ENCODE data around the gene GNAI3.

The GNAI3 gene

DNA sequence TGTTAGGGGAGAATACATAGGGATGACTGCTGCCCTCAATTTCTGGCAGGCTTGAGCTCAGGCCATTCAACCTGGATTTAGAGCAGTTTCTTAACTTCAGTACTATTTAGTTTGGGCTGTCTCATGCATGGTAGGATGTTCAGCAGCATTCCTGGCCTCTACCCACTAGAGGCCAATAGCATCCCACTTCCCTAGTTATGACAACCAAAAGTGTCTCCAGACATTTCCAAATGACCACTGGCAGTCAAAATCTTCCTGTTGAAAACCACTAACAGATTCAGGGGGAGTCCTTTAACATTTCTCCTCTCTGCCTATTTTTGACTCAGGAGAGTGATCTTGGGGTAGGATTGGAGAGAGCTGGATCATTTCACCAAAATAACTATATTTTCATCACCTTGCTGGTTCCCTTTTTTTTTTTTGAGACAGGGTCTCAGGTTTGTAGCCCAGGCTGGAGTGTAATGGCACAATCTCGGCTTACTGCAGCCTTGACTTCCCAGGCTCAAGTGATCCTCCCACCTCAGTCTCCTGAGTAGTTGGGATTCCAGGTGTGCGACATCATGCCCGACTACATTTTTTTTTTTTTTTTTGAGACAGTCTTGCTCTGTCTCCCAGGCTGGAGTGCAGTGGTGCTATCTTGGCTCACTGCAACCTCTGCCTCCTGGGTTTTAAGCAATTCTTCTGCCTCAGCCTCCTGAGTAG is 62.3 kb downstream of the GNAI3 start:
- H3K27ac ChIP-seq (replicated peaks): no peak overlapping the region
- DNase-seq (ENCODE audit: low read depth in 1 of 2, low spot score in 1 of 2): no peak

DNA sequence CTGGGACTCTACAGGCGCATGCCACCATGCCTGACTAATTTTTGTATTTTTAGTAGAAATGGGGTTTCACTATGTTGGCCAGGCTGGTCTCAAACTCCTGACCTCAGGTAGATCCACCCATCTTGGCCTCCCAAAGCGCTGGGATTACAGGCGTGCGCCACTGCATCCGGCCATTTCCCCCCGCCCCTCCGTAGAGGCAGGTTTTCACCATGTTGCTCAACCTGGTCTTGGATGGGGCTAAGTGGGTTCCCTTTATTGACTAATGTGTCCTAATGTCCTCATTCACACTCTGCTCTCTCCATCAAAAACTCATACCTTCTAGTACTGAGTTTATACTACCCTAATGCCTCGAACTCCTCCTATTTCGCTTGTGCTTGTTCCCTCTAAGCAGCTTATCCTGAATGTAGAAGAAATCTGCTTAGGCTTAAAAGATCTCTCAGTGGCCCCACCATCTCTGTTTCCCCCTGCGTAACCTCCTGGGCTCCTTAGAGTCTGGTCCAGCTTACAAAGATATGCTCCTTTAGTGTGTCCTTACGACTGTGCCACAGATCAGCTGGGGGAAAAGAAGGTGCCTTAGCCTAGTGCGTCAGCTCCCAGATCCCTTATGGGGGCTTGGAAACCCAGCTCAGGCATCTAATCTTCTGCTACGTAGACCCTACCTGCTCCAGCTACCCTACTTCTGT is 63.0 kb downstream of the GNAI3 start:
- Histone ChIP-seq H3K27ac (replicated peaks) (no peak overlapping the region), H3K4me3 (replicated peaks; ENCODE audit: insufficient read depth, low read length) (no peak overlapping the region), H3K27me3 (ENCODE audit: insufficient read depth, poor library complexity, severe bottlenecking) (no peaks in the 10 kb centered on the region)
- TF ChIP-seq POLR2AphosphoS5 (IDR thresholded peaks at IDR 0.05; ENCODE audit: low read depth) (no peak), GABPA (IDR thresholded peaks at IDR 0.05; ENCODE audit: low read depth) (no peak), SPI1 (IDR thresholded peaks at IDR 0.05; ENCODE audit: borderline replicate concordance, low read depth) (no peak)
- TF ChIP-seq, protein P1, sequence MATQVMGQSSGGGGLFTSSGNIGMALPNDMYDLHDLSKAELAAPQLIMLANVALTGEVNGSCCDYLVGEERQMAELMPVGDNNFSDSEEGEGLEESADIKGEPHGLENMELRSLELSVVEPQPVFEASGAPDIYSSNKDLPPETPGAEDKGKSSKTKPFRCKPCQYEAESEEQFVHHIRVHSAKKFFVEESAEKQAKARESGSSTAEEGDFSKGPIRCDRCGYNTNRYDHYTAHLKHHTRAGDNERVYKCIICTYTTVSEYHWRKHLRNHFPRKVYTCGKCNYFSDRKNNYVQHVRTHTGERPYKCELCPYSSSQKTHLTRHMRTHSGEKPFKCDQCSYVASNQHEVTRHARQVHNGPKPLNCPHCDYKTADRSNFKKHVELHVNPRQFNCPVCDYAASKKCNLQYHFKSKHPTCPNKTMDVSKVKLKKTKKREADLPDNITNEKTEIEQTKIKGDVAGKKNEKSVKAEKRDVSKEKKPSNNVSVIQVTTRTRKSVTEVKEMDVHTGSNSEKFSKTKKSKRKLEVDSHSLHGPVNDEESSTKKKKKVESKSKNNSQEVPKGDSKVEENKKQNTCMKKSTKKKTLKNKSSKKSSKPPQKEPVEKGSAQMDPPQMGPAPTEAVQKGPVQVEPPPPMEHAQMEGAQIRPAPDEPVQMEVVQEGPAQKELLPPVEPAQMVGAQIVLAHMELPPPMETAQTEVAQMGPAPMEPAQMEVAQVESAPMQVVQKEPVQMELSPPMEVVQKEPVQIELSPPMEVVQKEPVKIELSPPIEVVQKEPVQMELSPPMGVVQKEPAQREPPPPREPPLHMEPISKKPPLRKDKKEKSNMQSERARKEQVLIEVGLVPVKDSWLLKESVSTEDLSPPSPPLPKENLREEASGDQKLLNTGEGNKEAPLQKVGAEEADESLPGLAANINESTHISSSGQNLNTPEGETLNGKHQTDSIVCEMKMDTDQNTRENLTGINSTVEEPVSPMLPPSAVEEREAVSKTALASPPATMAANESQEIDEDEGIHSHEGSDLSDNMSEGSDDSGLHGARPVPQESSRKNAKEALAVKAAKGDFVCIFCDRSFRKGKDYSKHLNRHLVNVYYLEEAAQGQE (IDR thresholded peaks at IDR 0.05; ENCODE audit: insufficient replicate concordance, low read depth): no peak
- TF ChIP-seq, protein P2, sequence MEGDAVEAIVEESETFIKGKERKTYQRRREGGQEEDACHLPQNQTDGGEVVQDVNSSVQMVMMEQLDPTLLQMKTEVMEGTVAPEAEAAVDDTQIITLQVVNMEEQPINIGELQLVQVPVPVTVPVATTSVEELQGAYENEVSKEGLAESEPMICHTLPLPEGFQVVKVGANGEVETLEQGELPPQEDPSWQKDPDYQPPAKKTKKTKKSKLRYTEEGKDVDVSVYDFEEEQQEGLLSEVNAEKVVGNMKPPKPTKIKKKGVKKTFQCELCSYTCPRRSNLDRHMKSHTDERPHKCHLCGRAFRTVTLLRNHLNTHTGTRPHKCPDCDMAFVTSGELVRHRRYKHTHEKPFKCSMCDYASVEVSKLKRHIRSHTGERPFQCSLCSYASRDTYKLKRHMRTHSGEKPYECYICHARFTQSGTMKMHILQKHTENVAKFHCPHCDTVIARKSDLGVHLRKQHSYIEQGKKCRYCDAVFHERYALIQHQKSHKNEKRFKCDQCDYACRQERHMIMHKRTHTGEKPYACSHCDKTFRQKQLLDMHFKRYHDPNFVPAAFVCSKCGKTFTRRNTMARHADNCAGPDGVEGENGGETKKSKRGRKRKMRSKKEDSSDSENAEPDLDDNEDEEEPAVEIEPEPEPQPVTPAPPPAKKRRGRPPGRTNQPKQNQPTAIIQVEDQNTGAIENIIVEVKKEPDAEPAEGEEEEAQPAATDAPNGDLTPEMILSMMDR (IDR thresholded peaks at IDR 0.05; ENCODE audit: insufficient read depth, low read length): no peak
- no peak for DNase-seq (ENCODE audit: low read depth in 1 of 2, low spot score in 1 of 2)

More for the DNA sequence above, 62.3 kb downstream of the GNAI3 start:
- Histone ChIP-seq H3K27me3 (ENCODE audit: insufficient read depth, poor library complexity, severe bottlenecking) (no peaks in the 10 kb centered on the region), H3K4me3 (replicated peaks; ENCODE audit: insufficient read depth, low read length) (no peak overlapping the region)
- TF ChIP-seq GABPA (IDR thresholded peaks at IDR 0.05; ENCODE audit: low read depth) (no peak), POLR2AphosphoS5 (IDR thresholded peaks at IDR 0.05; ENCODE audit: low read depth) (no peak), SPI1 (IDR thresholded peaks at IDR 0.05; ENCODE audit: borderline replicate concordance, low read depth) (no peak)
- TF ChIP-seq, protein P2 (IDR thresholded peaks at IDR 0.05; ENCODE audit: insufficient read depth, low read length): no peak
- TF ChIP-seq, protein P1 (IDR thresholded peaks at IDR 0.05; ENCODE audit: insufficient replicate concordance, low read depth): no peak

DNA sequence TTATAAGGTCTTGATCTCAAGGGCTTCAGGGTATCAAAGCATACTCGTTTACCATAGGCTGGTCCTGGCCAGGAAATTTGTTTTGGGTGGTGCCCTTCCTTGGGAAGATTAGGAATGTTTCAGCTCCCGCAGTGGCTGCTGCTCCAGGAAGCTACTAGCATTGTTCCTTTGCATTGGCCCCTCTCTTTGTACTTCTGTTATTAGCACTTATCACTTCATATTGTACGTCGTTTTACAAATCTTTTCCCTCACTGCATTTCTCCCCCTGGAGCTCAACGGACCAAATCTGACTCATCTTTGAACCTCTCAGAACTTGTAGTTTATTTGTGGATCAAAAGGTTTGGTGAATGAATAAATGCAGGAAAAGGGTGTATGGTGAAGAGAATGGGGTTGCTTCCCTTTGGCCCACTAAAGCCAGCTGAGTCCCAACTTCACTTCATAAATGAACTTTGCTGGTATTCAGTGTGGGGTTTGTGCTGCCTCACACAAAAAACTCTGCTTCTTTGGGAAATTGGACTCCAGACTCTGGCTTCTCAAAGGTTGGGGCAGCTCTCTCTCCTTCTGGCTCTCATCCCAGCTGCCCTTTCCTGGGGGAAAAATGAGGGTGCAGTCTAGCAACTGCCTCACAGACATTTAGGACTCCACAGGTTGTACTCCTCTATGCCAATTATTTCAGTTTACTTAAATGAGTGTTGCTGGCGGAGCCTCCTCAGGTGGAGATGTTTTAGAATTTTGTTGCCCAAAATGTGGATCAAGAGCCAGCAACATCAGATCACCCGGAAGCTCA is 65.1 kb downstream of the GNAI3 start:
- Histone ChIP-seq H3K27ac (replicated peaks) (no peak overlapping the region), H3K27me3 (ENCODE audit: insufficient read depth, poor library complexity, severe bottlenecking) (no peaks in the 10 kb centered on the region), H3K4me3 (replicated peaks; ENCODE audit: insufficient read depth, low read length) (no peak overlapping the region)
- no peak for DNase-seq (ENCODE audit: low read depth in 1 of 2, low spot score in 1 of 2)
- TF ChIP-seq SPI1 (IDR thresholded peaks at IDR 0.05; ENCODE audit: borderline replicate concordance, low read depth) (no peak), POLR2AphosphoS5 (IDR thresholded peaks at IDR 0.05; ENCODE audit: low read depth) (no peak), GABPA (IDR thresholded peaks at IDR 0.05; ENCODE audit: low read depth) (no peak)
- TF ChIP-seq, protein P2 (IDR thresholded peaks at IDR 0.05; ENCODE audit: insufficient read depth, low read length): no peak
- TF ChIP-seq, protein P1 (IDR thresholded peaks at IDR 0.05; ENCODE audit: insufficient replicate concordance, low read depth): no peak

Data from HL-60 (cell line).